Ascending aorta (tissue), 2 donors: Measurements from ENCODE around the gene RIBC2. TPM values are rescaled to one million over a fixed set of nuclear protein-coding genes. Genes with fewer than 3 reads are reported as not detected.
"Not testable (repeated sequence)": the region's sequence is repeated elsewhere in the genome, so short reads cannot be mapped to it uniquely, and the experiment has no call there.

ENCODE experiments used
- DNase-seq, 2 donors: peaks; one replicate each; pipeline ENCODE4 v3.0.0-alpha.2; 2019; ENCODE audit warnings: low spot score in 2 of 2
- H3K27ac ChIP-seq, 2 donors: fragments of 200-600 bp; sonication (generic); one replicate each; pipeline ENCODE4 v1.5.1; 2016 to 2017; ENCODE audit warnings: mild to moderate bottlenecking in 1 of 2
- H3K27me3 ChIP-seq: fragments of 200-600 bp; sonication (generic); one replicate; pipeline ENCODE4 v1.5.1; 2017
- H3K36me3 ChIP-seq, 2 donors: fragments of 200-600 bp; sonication (generic); one replicate each; pipeline ENCODE4 v1.5.1; 2016
- H3K4me1 ChIP-seq, 2 donors: fragments of 200-600 bp; sonication (generic); one replicate each; pipeline ENCODE4 v1.5.1; 2016 to 2017; ENCODE audit warnings: mild to moderate bottlenecking in 1 of 2
- H3K4me3 ChIP-seq, 2 donors: fragments of 200-600 bp; sonication (generic); one replicate each; pipeline ENCODE4 v1.5.1; 2016 to 2017; ENCODE audit warnings: mild to moderate bottlenecking in 1 of 2
- H3K9me3 ChIP-seq, 2 donors: fragments of 200-600 bp; sonication (generic); one replicate each; pipeline ENCODE4 v1.5.1; 2016
- CTCF ChIP-seq, 3 experiments: fragments of 200-600 bp in 2 of 3; fragments of 450-650 bp in 1 of 3; sonication (generic) in 2 of 3; IDR thresholded peaks; one replicate each; pipeline ENCODE4 v1.5.1; 2016 to 2019; ENCODE audit warnings: antibody characterized with exemption in 3 of 3, mild to moderate bottlenecking in 1 of 3, moderate library complexity in 1 of 3
- intact Hi-C: fragments of 100-400 bp; cut with DNase I; formaldehyde crosslinking; loops from one replicate; pipeline ENCODE4 v1.15.1; 2023
- total RNA-seq: library from RNA; depleted of rRNA; stranded (reverse); fragments of >200 nt; gene quantifications from one replicate; pipeline ENCODE4 v1.1.0, GENCODE V29; 2016

Gene RIBC2
- total RNA-seq, 1 donor from 2014 or later = not detected

GRCh38 chr22:45429981-45430775 lies 16.7 kb downstream of the RIBC2 start:
- intact Hi-C loops = no loop called here
- TF ChIP-seq CTCF (IDR thresholded peaks at IDR 0.05) = no peak
- Histone ChIP-seq H3K36me3 (no peaks in the 10 kb centered on the region), H3K27ac (no peak overlapping the region), H3K4me1 (peaks cover 0 to under 1% of the 10 kb centered on the region in 2 donors), H3K27me3 (no peaks in the 10 kb centered on the region), H3K9me3 (no peaks in the 10 kb centered on the region), H3K4me3 (no peak overlapping the region)
- peak in 1 of 2 donors; percentile 61 for DNase-seq

DNA sequence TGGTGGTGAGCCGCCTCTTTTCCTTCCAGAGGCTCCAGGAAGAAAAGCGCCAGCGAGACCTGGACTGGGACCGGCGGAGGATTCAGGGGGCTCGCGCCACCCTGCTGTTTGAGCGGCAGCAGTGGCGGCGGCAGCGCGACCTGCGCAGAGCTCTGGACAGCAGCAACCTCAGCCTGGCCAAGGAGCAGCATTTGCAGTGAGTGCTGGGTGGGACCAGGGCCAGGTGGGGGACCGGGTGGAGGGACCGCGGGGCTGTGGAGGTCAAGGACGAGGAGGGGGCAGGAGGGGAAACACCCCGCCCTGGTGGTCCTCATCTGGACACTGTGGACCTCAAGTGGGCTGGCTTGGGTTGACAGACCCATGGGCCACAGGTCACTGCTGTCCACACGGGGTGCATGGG lies 17.4 kb downstream of the RIBC2 start:
- Histone ChIP-seq H3K4me1 (peaks cover 0 to 4% of the 10 kb centered on the region in 2 donors), H3K27ac (no peak overlapping the region), H3K9me3 (no peaks in the 10 kb centered on the region), H3K36me3 (no peaks in the 10 kb centered on the region), H3K4me3 (no peak overlapping the region), H3K27me3 (no peaks in the 10 kb centered on the region)
- intact Hi-C loops = no loop called here
- TF ChIP-seq CTCF (IDR thresholded peaks at IDR 0.05) = no peak
- DNase-seq = no peak

GRCh38 chr22:45434981-45435380 lies 21.5 kb downstream of the RIBC2 start:
- DNase-seq = no peak
- H3K9me3 ChIP-seq = no peaks in the 10 kb centered on the region
- intact Hi-C loops = loop anchor here (1.0 to 5.0 kb wide), 3 partner anchors 98 to 166 kb away; no protein-coding TSS in a partner anchor
- H3K27me3 ChIP-seq = no peaks in the 10 kb centered on the region
- no peak for TF ChIP-seq CTCF (IDR thresholded peaks at IDR 0.05)
- no peaks in the 10 kb centered on the region for H3K36me3 ChIP-seq
- peak overlapping the region; percentile 63 to 75 for H3K27ac ChIP-seq
- H3K4me1 ChIP-seq = peaks cover 0 to 4% of the 10 kb centered on the region in 2 donors
- H3K4me3 ChIP-seq = no peak overlapping the region

DNA sequence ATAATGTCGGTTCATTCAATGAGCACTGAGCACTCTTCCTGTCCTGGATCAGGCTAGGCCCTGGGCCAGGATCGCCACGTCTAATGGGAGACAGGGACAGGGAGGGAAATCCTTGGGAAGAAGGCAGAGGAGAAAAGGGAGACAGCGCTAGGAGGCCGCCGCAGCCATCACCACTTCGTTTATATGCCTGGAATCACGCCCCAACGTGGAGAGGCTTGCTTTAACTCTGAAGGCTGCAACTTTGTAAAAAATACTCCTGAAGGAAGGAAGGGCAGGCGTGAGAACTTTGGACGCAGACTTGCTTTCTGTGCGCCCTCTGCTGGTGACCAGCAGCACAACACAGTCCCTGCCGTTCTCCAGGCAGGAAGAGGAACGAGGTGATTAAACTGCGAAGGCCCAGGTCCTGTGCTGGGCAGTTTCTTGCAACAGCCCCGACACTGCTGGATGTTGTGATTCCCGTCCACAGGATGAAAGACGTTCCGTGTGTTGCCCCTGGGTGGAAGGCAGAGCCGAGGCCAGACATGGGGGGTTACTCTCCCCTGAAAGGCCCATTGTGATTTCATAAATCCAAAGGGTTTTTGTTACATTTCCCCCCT lies 22.1 kb downstream of the RIBC2 start:
- Histone ChIP-seq H3K9me3 (no peaks in the 10 kb centered on the region), H3K27ac (peak overlapping the region; percentile 63 to 75), H3K4me3 (peak overlapping the region in 1 of 2 donors; percentile 42), H3K27me3 (no peaks in the 10 kb centered on the region), H3K36me3 (no peaks in the 10 kb centered on the region), H3K4me1 (peaks cover 0 to 4% of the 10 kb centered on the region in 2 donors)
- peak; percentile 50 to 94 for DNase-seq
- TF ChIP-seq CTCF (IDR thresholded peaks at IDR 0.05) = peak; percentile 92 to 97 (median 96)
- intact Hi-C loops = loop anchor here (1.0 to 5.0 kb wide), 3 partner anchors 98 to 166 kb away; no protein-coding TSS in a partner anchor

DNA sequence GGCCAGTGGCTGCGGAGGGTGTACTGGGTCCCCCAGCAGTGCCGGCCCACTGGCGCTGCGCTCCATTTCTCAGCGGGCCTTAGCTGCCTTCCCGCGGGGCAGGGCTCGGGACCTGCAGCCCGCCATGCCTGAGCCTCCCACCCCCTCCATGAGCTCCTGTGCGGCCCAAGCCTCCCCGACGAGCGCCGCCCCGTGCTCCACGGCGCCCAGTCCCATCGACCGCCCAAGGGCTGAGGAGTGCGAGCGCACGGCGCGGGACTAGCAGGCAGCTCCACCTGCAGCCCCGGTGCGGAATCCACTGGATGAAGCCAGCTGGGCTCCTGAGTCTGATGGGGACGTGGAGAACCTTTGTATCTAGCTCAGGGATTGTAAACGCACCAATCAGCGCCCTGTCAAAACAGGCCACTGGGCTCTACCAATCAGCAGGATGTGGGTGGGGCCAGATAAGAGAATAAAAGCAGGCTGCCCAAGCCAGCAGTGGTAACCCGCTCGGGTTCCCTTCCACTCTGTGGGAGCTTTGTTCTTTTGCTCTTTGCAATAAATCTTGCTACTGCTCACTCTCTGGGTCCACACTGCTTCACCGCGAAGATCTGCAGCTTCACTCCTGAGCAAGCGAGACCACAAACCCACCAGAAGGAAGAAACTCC lies 23.5 kb downstream of the RIBC2 start:
- not testable (repeated sequence) for H3K36me3 ChIP-seq, H3K9me3 ChIP-seq, H3K4me1 ChIP-seq, H3K4me3 ChIP-seq, H3K27me3 ChIP-seq, DNase-seq, H3K27ac ChIP-seq
- intact Hi-C loops = loop anchor here (5.0 kb wide), 2 partner anchors 100 to 125 kb away; no protein-coding TSS in a partner anchor
